GM13976 (cell line): Measurements from ENCODE around the gene AGBL4.

Source experiments
- DNase-seq: peaks from one replicate; pipeline ENCODE4 v3.0.0; 2012; ENCODE audit warnings: low spot score
- CTCF ChIP-seq: IDR thresholded peaks from 2 replicates; pipeline ENCODE4 v1.5.1; 2012; ENCODE audit warnings: borderline replicate concordance, mild to moderate bottlenecking; ENCODE audit not compliant: insufficient read depth; ENCODE audit errors: extremely low read depth, missing control alignments, control extremely low read depth
- in situ Hi-C: fragments of 300-500 bp; cut with MboI; formaldehyde crosslinking; loops from one replicate; pipeline ENCODE4 v1.12.0; 2022; ENCODE audit warnings: low sequenced_read_pairs, mixed read lengths, inconsistent platforms; ENCODE audit not compliant: unreplicated experiment

The AGBL4 gene

GRCh38 chr1:48848035-48848434 is 1175.7 kb downstream of the AGBL4 start:
- in situ Hi-C loops: no loop called here
- no peak for TF ChIP-seq CTCF
- DNase-seq: no peak

- no peak for TF ChIP-seq CTCF
- in situ Hi-C loops: no loop called here
- DNase-seq: no peak
These were observed 1177.3 kb downstream of the AGBL4 start for GRCh38 chr1:48846441-48846840.

GRCh38 chr1:48844187-48844586 is 1179.6 kb downstream of the AGBL4 start:
- no peak for DNase-seq
- in situ Hi-C loops: no loop called here
- TF ChIP-seq CTCF: no peak

GRCh38 chr1:48841966-48842365 is 1181.8 kb downstream of the AGBL4 start:
- in situ Hi-C loops: no loop called here
- no peak for DNase-seq
- TF ChIP-seq CTCF: no peak

GRCh38 chr1:48841461-48841860 is 1182.3 kb downstream of the AGBL4 start:
- no peak for TF ChIP-seq CTCF
- in situ Hi-C loops: no loop called here
- DNase-seq: no peak

- in situ Hi-C loops: no loop called here
- no peak for TF ChIP-seq CTCF
- DNase-seq: no peak
These were observed 1192.4 kb downstream of the AGBL4 start for GRCh38 chr1:48831120-48831978.
